Panc1 (cell line): ENCODE results near the gene ANTXR1. TPM values are rescaled to one million over a fixed set of nuclear protein-coding genes. Genes with fewer than 3 reads are reported as not detected.

Experiments
- ATAC-seq: fragments of 200-7000 bp; cut with Tn5 transposase; 2 replicates; pipeline ENCODE4 v1.9.1; 2020; ENCODE audit warnings: mild to moderate bottlenecking, moderate library complexity
- BruUV-seq: library from RNA; stranded (reverse); fragments of 400-500 nt; replicated peaks from 2 replicates; lab custom pipeline; 2021; lab: Mats Ljungman, UMichigan
- CTCF ChIA-PET: fragments of 300-600 bp; sonication (Branson Sonifier 250); formaldehyde crosslinking; loops from one replicate; lab custom pipeline; 2022; ENCODE audit warnings: antibody characterized with exemption; lab: Charles Lee
- POLR2A ChIA-PET: fragments of 300-600 bp; sonication (Branson Sonifier 250); formaldehyde crosslinking; loops from one replicate; lab custom pipeline; 2022; ENCODE audit warnings: antibody characterized with exemption; lab: Charles Lee
- DNase-seq: peaks from one replicate; pipeline ENCODE4 v3.0.0-alpha.2; 2010; ENCODE audit warnings: low read depth, low spot score
- H3K27ac ChIP-seq: 2 replicates; pipeline ENCODE4 v1.5.1; 2011; ENCODE audit warnings: mild to moderate bottlenecking, low read length, inconsistent platforms
- H3K27me3 ChIP-seq: fragments of 200-500 bp; sonication (Bioruptor generic); 2 replicates; pipeline ENCODE4 v1.6.0; 2014; ENCODE audit warnings: low read length, inconsistent platforms; ENCODE audit not compliant: control insufficient read depth, insufficient read depth
- H3K36me3 ChIP-seq: fragments of 200-500 bp; sonication (Bioruptor generic); 2 replicates; pipeline ENCODE4 v1.5.1; 2014; ENCODE audit warnings: inconsistent platforms, mild to moderate bottlenecking, low read length, moderate library complexity; ENCODE audit not compliant: control insufficient read depth, insufficient read depth
- H3K4me1 ChIP-seq: 2 replicates; pipeline ENCODE4 v1.5.1; 2011; ENCODE audit warnings: inconsistent platforms, mild to moderate bottlenecking, low read length, moderate library complexity; ENCODE audit not compliant: control insufficient read depth, insufficient read depth
- H3K4me3 ChIP-seq, 2 experiments: 2 replicates each; pipeline ENCODE4 v1.5.1; 2011 to 2012; ENCODE audit warnings: low read depth in 2 of 2, low read length in 2 of 2, mild to moderate bottlenecking in 2 of 2, inconsistent platforms in 1 of 2, moderate library complexity in 1 of 2
- H3K9me3 ChIP-seq: fragments of 200-500 bp; sonication (Bioruptor generic); 2 replicates; pipeline ENCODE4 v1.5.1; 2014; ENCODE audit warnings: low read depth, mild to moderate bottlenecking, inconsistent platforms, low read length, moderate library complexity; ENCODE audit not compliant: control insufficient read depth, insufficient read depth
- CTCF ChIP-seq: fragments of 450-650 bp; IDR thresholded peaks from 2 replicates; pipeline ENCODE4 v1.5.1; 2017; ENCODE audit warnings: mild to moderate bottlenecking
- POLR2AphosphoS5 ChIP-seq: IDR thresholded peaks from 2 replicates; pipeline ENCODE4 v1.6.1; 2012; ENCODE audit warnings: mild to moderate bottlenecking, low read depth, low read length, moderate library complexity
- REST ChIP-seq, 2 experiments: IDR thresholded peaks; 2 replicates each; pipeline ENCODE4 v1.6.1; 2011 to 2012; ENCODE audit warnings: low read depth in 2 of 2, control low read depth in 1 of 2, low read length in 1 of 2, mild to moderate bottlenecking in 1 of 2, moderate library complexity in 1 of 2; ENCODE audit not compliant: insufficient read depth in 1 of 2
- SIN3A ChIP-seq: IDR thresholded peaks from 2 replicates; pipeline ENCODE4 v1.6.1; 2012; ENCODE audit warnings: low read depth, mild to moderate bottlenecking, low read length, moderate library complexity, borderline replicate concordance; ENCODE audit not compliant: insufficient read depth
- TCF7L2 ChIP-seq: IDR thresholded peaks from 2 replicates; pipeline ENCODE4 v1.6.1; 2011; ENCODE audit warnings: mild to moderate bottlenecking, low read depth, low read length, inconsistent platforms
- in situ Hi-C: cut with HindIII; loops from 2 replicates; pipeline ENCODE4 v1.10.0; 2016; ENCODE audit warnings: low sequenced_read_pairs, low pct_unique_long_range_greater_than_20kb
- intact Hi-C: fragments of 100-400 bp; cut with micrococcal nuclease; formaldehyde crosslinking; loops from one replicate; pipeline ENCODE4 v1.10.0; 2022; ENCODE audit not compliant: unreplicated experiment
- total RNA-seq: library from RNA; stranded (reverse); gene quantifications from one replicate; pipeline ENCODE4 v1.2.1, GENCODE V29; 2021; ENCODE audit not compliant: unreplicated experiment

Gene ANTXR1
- total RNA-seq, 1 experiment from 2014 or later: 132 TPM

GRCh38 chr2:69291004-69291650 lies 278.1 kb downstream of the ANTXR1 start:
- ChIA-PET POLR2A (no interaction called here), CTCF (no interaction called here)
- Histone ChIP-seq H3K27me3 (no peaks in the 10 kb centered on the region), H3K4me1 (no peaks in the 10 kb centered on the region), H3K4me3 (no peak overlapping the region), H3K36me3 (no peaks in the 10 kb centered on the region), H3K9me3 (no peaks in the 10 kb centered on the region), H3K27ac (no peak overlapping the region; the same call in 1 of the 2 replicates)
- TF ChIP-seq CTCF: no peak
- no peak for TF ChIP-seq REST (IDR thresholded peaks at IDR 0.05; ENCODE audit: insufficient read depth in 1 of 2, low read depth in 2 of 2, low read length in 1 of 2)
- no peak for TF ChIP-seq TCF7L2
- TF ChIP-seq SIN3A: no peak
- no peak for TF ChIP-seq POLR2AphosphoS5
- no peak for ATAC-seq
- intact Hi-C loops: no loop called here
- BruUV-seq: no TSS peak
- in situ Hi-C loops: no loop called here
- DNase-seq: no peak

GRCh38 chr2:69291721-69292120 lies 278.7 kb downstream of the ANTXR1 start:
- ChIA-PET CTCF (no interaction called here), POLR2A (no interaction called here)
- DNase-seq: no peak
- intact Hi-C loops (no loop called here), in situ Hi-C loops (no loop called here)
- H3K4me3 ChIP-seq: no peak overlapping the region
- no peaks in the 10 kb centered on the region for H3K36me3 ChIP-seq
- BruUV-seq: no TSS peak
- no peak overlapping the region; the same call in 1 of the 2 replicates for H3K27ac ChIP-seq
- H3K4me1 ChIP-seq: no peaks in the 10 kb centered on the region
- TF ChIP-seq REST (IDR thresholded peaks at IDR 0.05; ENCODE audit: insufficient read depth in 1 of 2, low read depth in 2 of 2, low read length in 1 of 2): no peak
- TF ChIP-seq SIN3A: no peak
- TF ChIP-seq CTCF: no peak
- no peak for TF ChIP-seq POLR2AphosphoS5
- TF ChIP-seq TCF7L2: no peak
- H3K27me3 ChIP-seq: no peaks in the 10 kb centered on the region
- no peaks in the 10 kb centered on the region for H3K9me3 ChIP-seq
- no peak for ATAC-seq
